ENCODE data around the gene JCHAIN. TPM values are rescaled to one million over a fixed set of nuclear protein-coding genes. Genes with fewer than 3 reads are reported as not detected.

Gene JCHAIN
- total and polyA plus RNA-seq, 2 of the 13 experiments (the other 11 are each of a cell fraction or from before 2014, with no cell fraction given) = not detected

GRCh38 chr4:70704215-70704930 is 38.1 kb upstream of the JCHAIN start (continued):
- TF ChIP-seq ZNF639 (CRISPR knock-in tag; conservative IDR thresholded peaks at IDR 0.05) = no peak; the same call in 1 of the 2 replicates
- no peak for TF ChIP-seq PHF5A (CRISPR knock-in tag; IDR thresholded peaks at IDR 0.05; ENCODE audit: low read depth, unreplicated experiment)
- no peak for TF ChIP-seq KDM1A (CRISPR knock-in tag; IDR thresholded peaks at IDR 0.05)
- no peak; the same call in 1 of the 2 replicates for TF ChIP-seq ZNF580 (CRISPR knock-in tag; IDR thresholded peaks at IDR 0.05; ENCODE audit: borderline replicate concordance, low read depth)
- no peak for TF ChIP-seq HDAC6 (IDR thresholded peaks at IDR 0.05; ENCODE audit: low read depth, low read length)
- TF ChIP-seq AKAP8 (CRISPR knock-in tag; IDR thresholded peaks at IDR 0.05) = no peak
- TF ChIP-seq ZIK1 (CRISPR knock-in tag; IDR thresholded peaks at IDR 0.05; ENCODE audit: borderline replicate concordance, low read depth) = no peak
- TF ChIP-seq AKNA (CRISPR knock-in tag; IDR thresholded peaks at IDR 0.05; ENCODE audit: borderline replicate concordance) = no peak
- no peak for TF ChIP-seq NPAS2 (CRISPR knock-in tag; IDR thresholded peaks at IDR 0.05; ENCODE audit: borderline replicate concordance)
- no peak for TF ChIP-seq NAIF1 (CRISPR knock-in tag; IDR thresholded peaks at IDR 0.05; ENCODE audit: borderline replicate concordance)
- TF ChIP-seq HNRNPLL (IDR thresholded peaks at IDR 0.05; ENCODE audit: low read depth, low read length, poor library complexity, severe bottlenecking) = no peak
- peak; percentile 63 for TF ChIP-seq SAP130 (CRISPR knock-in tag; IDR thresholded peaks at IDR 0.05; ENCODE audit: low read depth)
- TF ChIP-seq GMEB1 (CRISPR knock-in tag; IDR thresholded peaks at IDR 0.05; ENCODE audit: borderline replicate concordance) = no peak
- TF ChIP-seq ZNF292 (CRISPR knock-in tag; IDR thresholded peaks at IDR 0.05; ENCODE audit: borderline replicate concordance, low read depth) = no peak
- TF ChIP-seq ZFP36L1 (CRISPR knock-in tag; IDR thresholded peaks at IDR 0.05) = no peak
- no peak for TF ChIP-seq E2F1 (CRISPR knock-in tag; IDR thresholded peaks at IDR 0.05)
- peak; percentile 100 for TF ChIP-seq ZNF777 (CRISPR knock-in tag; IDR thresholded peaks at IDR 0.05)
- no peak for TF ChIP-seq FOXM1 (CRISPR knock-in tag; IDR thresholded peaks at IDR 0.05)
- TF ChIP-seq KAT2B (IDR thresholded peaks at IDR 0.05; ENCODE audit: borderline replicate concordance, low read depth, low read length) = no peak
- no peak for TF ChIP-seq ZFP36 (IDR thresholded peaks at IDR 0.05; ENCODE audit: borderline replicate concordance, low read depth, low read length, partially characterized antibody)
